Esophagus muscularis mucosa (tissue), 4 donors: ENCODE data around the gene LRSAM1. TPM values are rescaled to one million over a fixed set of nuclear protein-coding genes. Genes with fewer than 3 reads are reported as not detected.

Experiments used
- DNase-seq: peaks from one replicate; pipeline ENCODE4 v3.0.0-alpha.2; 2017; ENCODE audit errors: extremely low spot score
- H3K27ac ChIP-seq, 4 donors: fragments of 200-600 bp; sonication (generic); replicated peaks in 1 of 4; 1 replicate in 3 of 4; 2 replicates in 1 of 4; pipeline ENCODE4 v1.5.1; 2016 to 2019; ENCODE audit warnings: mild to moderate bottlenecking in 1 of 4
- H3K27me3 ChIP-seq, 4 donors: fragments of 200-600 bp; sonication (generic); one replicate each; pipeline versions ENCODE4 v1.5.1 to v1.6.0; 2016 to 2019
- H3K36me3 ChIP-seq, 4 donors: fragments of 200-600 bp; sonication (generic); one replicate each; pipeline ENCODE4 v1.5.1; 2016 to 2019
- H3K4me1 ChIP-seq, 4 donors: fragments of 200-600 bp; sonication (generic); one replicate each; pipeline ENCODE4 v1.5.1; 2016 to 2019
- H3K4me3 ChIP-seq, 4 donors: fragments of 200-600 bp; sonication (generic); 1 replicate in 2 of 4; 2 replicates in 2 of 4; pipeline ENCODE4 v1.5.1; 2016 to 2019; ENCODE audit warnings: mild to moderate bottlenecking in 4 of 4, moderate library complexity in 1 of 4
- H3K9me3 ChIP-seq, 4 donors: fragments of 200-600 bp; sonication (generic); 1 replicate in 3 of 4; 2 replicates in 1 of 4; pipeline ENCODE4 v1.5.1; 2016 to 2019
- EP300 ChIP-seq: sonication (generic); formaldehyde crosslinking; IDR thresholded peaks from one replicate; pipeline ENCODE4 v1.6.1; 2017; ENCODE audit warnings: antibody characterized with exemption
- POLR2A ChIP-seq: fragments of 450-650 bp; IDR thresholded peaks from one replicate; pipeline ENCODE4 v1.6.1; 2017; ENCODE audit warnings: antibody characterized with exemption, moderate library complexity, mild to moderate bottlenecking, low read depth
- POLR2AphosphoS5 ChIP-seq, 2 donors: sonication (generic); formaldehyde crosslinking; IDR thresholded peaks; one replicate each; pipeline ENCODE4 v1.6.1; 2017; ENCODE audit warnings: antibody characterized with exemption in 2 of 2
- WGBS: methylation state at CpG from one replicate; pipeline ENCODE4 v1.1.5; 2018; 5-methylcytosine and 5-hydroxymethylcytosine counted together
- intact Hi-C: fragments of 100-400 bp; cut with DNase I; formaldehyde crosslinking; loops from one replicate; pipeline ENCODE4 v1.15.1; 2023
- total RNA-seq, 4 donors: library from RNA; depleted of rRNA; stranded (reverse); fragments of >200 nt; gene quantifications; one replicate each; pipeline versions ENCODE4 v1.1.0 to v1.2.1, GENCODE V29; 2016
- TF ChIP-seq, protein P1 (sequence below), 3 experiments: fragments of 200-600 bp in 2 of 3; fragments of 450-650 bp in 1 of 3; sonication (generic) in 2 of 3; IDR thresholded peaks; one replicate each; pipeline ENCODE4 v1.5.1; 2017 to 2019; ENCODE audit warnings: antibody characterized with exemption in 3 of 3, mild to moderate bottlenecking in 2 of 3, moderate library complexity in 1 of 3

The LRSAM1 gene
- total RNA-seq, 4 donors from 2014 or later: 13.6 to 26.2 (median 18.8) TPM

DNA sequence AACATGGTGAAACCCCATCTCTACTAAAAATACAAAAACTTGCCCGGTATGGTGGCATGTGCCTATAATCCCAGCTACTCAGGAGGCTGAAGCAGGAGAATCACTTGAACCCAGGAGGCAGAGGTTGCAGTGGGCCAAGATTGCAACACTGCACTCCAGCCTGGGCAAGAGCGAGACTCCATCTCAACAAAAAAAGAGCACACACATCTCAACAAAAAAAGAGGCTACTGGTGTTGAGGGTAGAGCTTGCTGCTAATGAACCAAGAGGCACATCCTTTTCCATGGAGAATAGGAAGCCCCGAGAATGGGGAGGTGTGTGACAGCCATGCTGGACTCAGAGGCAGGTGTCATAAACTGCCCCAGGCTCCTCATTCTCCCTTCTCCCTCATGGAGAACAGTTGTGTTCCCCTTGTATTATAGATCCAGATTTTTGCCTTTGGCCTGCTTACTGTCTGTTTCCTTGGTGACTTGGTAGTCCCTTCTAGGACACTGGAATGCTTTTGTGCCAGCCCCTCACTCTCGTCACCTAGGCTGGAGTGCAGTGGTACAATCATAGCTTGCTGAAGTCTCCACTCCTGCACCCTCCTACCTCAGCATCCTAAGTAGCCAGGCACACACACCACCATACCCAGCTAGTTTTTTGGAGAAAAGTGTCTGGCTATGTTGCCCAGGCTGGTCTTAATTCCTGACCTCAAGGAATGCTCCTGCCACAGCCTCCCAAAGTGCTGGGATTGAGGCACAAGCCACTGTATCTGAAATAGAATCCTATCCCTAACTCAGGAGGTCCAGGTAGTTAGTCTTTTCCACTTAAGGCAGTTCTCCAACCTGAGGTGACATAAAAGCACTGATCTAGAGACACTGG is 5.2 kb upstream of the LRSAM1 start:
- H3K9me3 ChIP-seq: no peaks in the 10 kb centered on the region
- 82% methylated on average over 4 of the region's 4 CpGs for WGBS
- H3K27ac ChIP-seq: peak overlapping the region in 1 of 4 donors; percentile 0
- TF ChIP-seq POLR2AphosphoS5 (IDR thresholded peaks at IDR 0.05) (no peak), POLR2A (no peak), EP300 (no peak)
- TF ChIP-seq, protein P1, sequence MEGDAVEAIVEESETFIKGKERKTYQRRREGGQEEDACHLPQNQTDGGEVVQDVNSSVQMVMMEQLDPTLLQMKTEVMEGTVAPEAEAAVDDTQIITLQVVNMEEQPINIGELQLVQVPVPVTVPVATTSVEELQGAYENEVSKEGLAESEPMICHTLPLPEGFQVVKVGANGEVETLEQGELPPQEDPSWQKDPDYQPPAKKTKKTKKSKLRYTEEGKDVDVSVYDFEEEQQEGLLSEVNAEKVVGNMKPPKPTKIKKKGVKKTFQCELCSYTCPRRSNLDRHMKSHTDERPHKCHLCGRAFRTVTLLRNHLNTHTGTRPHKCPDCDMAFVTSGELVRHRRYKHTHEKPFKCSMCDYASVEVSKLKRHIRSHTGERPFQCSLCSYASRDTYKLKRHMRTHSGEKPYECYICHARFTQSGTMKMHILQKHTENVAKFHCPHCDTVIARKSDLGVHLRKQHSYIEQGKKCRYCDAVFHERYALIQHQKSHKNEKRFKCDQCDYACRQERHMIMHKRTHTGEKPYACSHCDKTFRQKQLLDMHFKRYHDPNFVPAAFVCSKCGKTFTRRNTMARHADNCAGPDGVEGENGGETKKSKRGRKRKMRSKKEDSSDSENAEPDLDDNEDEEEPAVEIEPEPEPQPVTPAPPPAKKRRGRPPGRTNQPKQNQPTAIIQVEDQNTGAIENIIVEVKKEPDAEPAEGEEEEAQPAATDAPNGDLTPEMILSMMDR (IDR thresholded peaks at IDR 0.05): no peak
- intact Hi-C loops: no loop called here
- H3K4me1 ChIP-seq: peaks cover 24 to 31% (median 30%) of the 10 kb centered on the region in 4 donors
- no peak overlapping the region for H3K4me3 ChIP-seq
- peaks cover 58 to 89% (median 85%) of the 10 kb centered on the region in 4 donors for H3K36me3 ChIP-seq
- DNase-seq: no peak
- no peaks in the 10 kb centered on the region for H3K27me3 ChIP-seq

DNA sequence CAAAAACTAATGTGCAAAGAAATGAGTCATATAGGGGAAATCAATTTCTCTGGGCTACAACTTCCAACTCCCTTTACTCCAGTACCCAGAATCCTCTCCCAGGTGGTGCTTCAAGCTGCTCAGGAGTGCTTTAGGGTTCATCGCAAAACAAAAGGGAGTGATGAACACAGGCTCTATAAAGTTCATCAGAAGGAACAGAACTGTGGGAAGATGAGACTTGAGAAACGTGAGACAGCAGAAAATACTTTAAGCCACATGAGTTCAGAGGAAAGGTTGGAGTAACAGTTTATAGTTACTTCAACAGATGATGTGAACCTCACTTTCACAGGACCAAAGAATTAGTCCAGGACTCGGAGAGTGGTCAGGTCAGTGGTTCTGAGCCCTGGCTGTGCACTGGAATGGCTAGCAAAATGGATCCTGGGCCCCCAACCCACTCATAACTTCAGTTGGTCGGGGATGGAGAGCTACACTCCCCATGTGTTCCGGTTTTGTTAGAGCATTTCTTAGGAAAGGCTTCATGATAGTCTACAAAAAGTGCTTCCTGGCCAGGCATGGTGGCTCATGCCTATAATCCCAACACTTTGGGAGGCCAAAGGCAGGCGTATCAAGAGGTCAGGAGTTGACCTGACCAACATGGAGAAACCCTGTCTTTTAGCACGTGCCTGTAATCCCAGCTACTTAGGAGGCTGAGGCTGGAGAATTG is 4.4 kb upstream of the LRSAM1 start:
- 75% methylated on average over 5 of the region's 7 CpGs for WGBS
- no peak overlapping the region for H3K4me3 ChIP-seq
- no peaks in the 10 kb centered on the region for H3K27me3 ChIP-seq
- no peaks in the 10 kb centered on the region for H3K9me3 ChIP-seq
- H3K36me3 ChIP-seq: peaks cover 52 to 81% (median 77%) of the 10 kb centered on the region in 4 donors
- TF ChIP-seq POLR2A (no peak), POLR2AphosphoS5 (IDR thresholded peaks at IDR 0.05) (no peak)
- TF ChIP-seq, protein P1 (IDR thresholded peaks at IDR 0.05): no peak
- peaks cover 24 to 32% (median 31%) of the 10 kb centered on the region in 4 donors for H3K4me1 ChIP-seq
- no peak overlapping the region for H3K27ac ChIP-seq
- DNase-seq: no peak
- intact Hi-C loops: no loop called here

DNA sequence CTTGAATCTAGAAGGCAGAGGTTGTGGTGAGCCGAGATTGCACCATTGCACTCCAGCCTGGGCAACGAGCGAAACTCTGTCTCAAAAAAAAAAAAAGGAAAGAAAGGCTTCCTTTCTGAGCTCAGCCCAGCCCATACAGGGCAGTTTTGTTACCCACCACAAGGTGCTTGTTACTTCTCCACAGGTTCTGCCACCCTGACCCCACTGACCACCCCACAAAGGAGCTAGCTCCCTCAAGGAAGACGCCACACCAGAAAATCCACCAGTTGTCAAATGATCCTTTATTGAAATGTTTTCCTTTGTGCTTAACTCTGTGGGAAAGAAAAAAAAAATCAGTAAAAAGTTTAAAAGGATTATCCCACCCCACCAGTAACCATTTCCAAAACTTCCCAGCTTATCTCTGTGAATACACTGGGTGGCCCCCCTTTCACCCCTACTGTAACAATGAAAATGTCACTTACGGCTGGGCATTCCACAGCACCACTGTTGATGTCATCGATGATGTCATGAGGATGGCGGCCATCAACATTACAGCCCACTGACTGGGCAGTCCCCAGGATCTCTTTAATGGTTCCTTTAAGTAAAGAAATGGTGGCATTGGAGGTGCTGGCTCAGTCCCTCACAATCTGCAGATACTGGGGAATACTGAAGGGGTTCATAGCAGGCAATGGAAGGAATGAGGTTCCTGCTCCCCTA is 3.7 kb upstream of the LRSAM1 start:
- DNase-seq: no peak
- H3K27ac ChIP-seq: no peak overlapping the region
- TF ChIP-seq EP300: no peak
- intact Hi-C loops: no loop called here
- peaks cover 45 to 74% (median 70%) of the 10 kb centered on the region in 4 donors for H3K36me3 ChIP-seq
- H3K27me3 ChIP-seq: no peaks in the 10 kb centered on the region
- no peak overlapping the region for H3K4me3 ChIP-seq
- no peaks in the 10 kb centered on the region for H3K9me3 ChIP-seq
- WGBS: 71% methylated on average over 7 of the region's 7 CpGs
- H3K4me1 ChIP-seq: peaks cover 31 to 39% (median 38%) of the 10 kb centered on the region in 4 donors

DNA sequence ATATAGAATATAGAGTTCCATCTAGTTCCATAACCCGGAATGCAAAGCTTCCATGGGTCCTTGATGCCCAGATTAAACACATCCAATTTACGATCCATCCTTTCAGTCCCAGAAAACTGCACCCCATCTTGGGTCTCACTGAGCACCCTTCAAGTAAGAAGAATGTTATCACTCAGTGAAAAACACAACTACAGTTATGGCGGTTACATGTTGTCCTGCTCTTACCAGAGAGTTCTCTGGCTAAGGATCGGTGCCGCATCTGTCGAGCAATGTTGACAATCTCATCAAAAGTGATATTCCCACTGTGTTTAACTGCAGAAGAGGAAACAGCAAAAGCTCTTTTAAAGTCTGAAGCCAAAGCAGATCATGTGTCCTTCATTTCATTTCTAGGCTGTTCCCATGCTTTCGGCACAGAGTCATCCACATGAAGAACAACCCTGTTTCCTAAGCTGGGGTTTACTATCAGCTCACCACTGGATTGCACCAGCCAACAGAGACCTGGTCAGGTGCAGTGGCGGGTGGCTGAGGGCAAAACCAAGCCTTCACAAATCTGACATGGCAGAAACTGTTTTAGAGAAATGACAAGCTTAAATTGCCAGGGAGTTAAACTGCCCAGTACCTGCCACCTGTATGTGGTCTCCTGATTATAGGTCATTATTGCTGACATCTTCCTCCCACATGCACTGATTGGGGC is 3.1 kb upstream of the LRSAM1 start:
- no peaks in the 10 kb centered on the region for H3K9me3 ChIP-seq
- no peak overlapping the region for H3K4me3 ChIP-seq
- no peak for DNase-seq
- TF ChIP-seq POLR2AphosphoS5 (IDR thresholded peaks at IDR 0.05) (no peak), EP300 (no peak), POLR2A (no peak)
- TF ChIP-seq, protein P1 (IDR thresholded peaks at IDR 0.05): no peak
- WGBS: 94% methylated on average over 8 of the region's 8 CpGs
- peaks cover 41 to 67% (median 63%) of the 10 kb centered on the region in 4 donors for H3K36me3 ChIP-seq
- intact Hi-C loops: no loop called here
- H3K4me1 ChIP-seq: peaks cover 38 to 46% (median 45%) of the 10 kb centered on the region in 4 donors
- H3K27me3 ChIP-seq: no peaks in the 10 kb centered on the region
- H3K27ac ChIP-seq: peak overlapping the region in 1 of 4 donors; percentile 96
